GM19099 (cell line): ENCODE results near the gene JAKMIP2.

ENCODE experiments used
- POLR2A ChIP-seq: IDR thresholded peaks from 3 replicates; pipeline ENCODE4 v1.6.1; 2011; ENCODE audit warnings: low read depth; ENCODE audit not compliant: insufficient read length; ENCODE audit errors: extremely low read depth

JAKMIP2 gene

GRCh38 chr5:147754372-147755122 lies 28.0 kb downstream of the JAKMIP2 start:
- TF ChIP-seq POLR2A: no peak

- no peak for TF ChIP-seq POLR2A
Measured at GRCh38 chr5:147753765-147754164, 28.8 kb downstream of the JAKMIP2 start.

GRCh38 chr5:147752666-147753290 lies 29.8 kb downstream of the JAKMIP2 start:
- TF ChIP-seq POLR2A: no peak

GRCh38 chr5:147752033-147752432 lies 30.5 kb downstream of the JAKMIP2 start:
- TF ChIP-seq POLR2A: no peak

- TF ChIP-seq POLR2A: no peak
Measured at GRCh38 chr5:147751156-147751830, 31.2 kb downstream of the JAKMIP2 start.

GRCh38 chr5:147750065-147750464 lies 32.5 kb downstream of the JAKMIP2 start:
- no peak for TF ChIP-seq POLR2A

GRCh38 chr5:147748590-147748989 lies 33.9 kb downstream of the JAKMIP2 start:
- no peak for TF ChIP-seq POLR2A

- TF ChIP-seq POLR2A: no peak
Measured at GRCh38 chr5:147746986-147747385, 35.5 kb downstream of the JAKMIP2 start.

GRCh38 chr5:147743678-147744374 lies 38.7 kb downstream of the JAKMIP2 start:
- no peak for TF ChIP-seq POLR2A

- TF ChIP-seq POLR2A: no peak
Measured at GRCh38 chr5:147743012-147743411, 39.5 kb downstream of the JAKMIP2 start.

- TF ChIP-seq POLR2A: no peak
Measured at GRCh38 chr5:147742151-147742550, 40.4 kb downstream of the JAKMIP2 start.

GRCh38 chr5:147740864-147741263 lies 41.7 kb downstream of the JAKMIP2 start:
- no peak for TF ChIP-seq POLR2A

GRCh38 chr5:147737921-147738320 lies 44.6 kb downstream of the JAKMIP2 start:
- TF ChIP-seq POLR2A: no peak

- no peak for TF ChIP-seq POLR2A
Measured at GRCh38 chr5:147735621-147736125, 46.9 kb downstream of the JAKMIP2 start.

- TF ChIP-seq POLR2A: no peak
Measured at GRCh38 chr5:147734894-147735293, 47.6 kb downstream of the JAKMIP2 start.
